BLaER1 treated with 17β-estradiol and CSF1 and Interleukin-3, amounts not matched to agents 10 nM and 100 nM (cell line): ENCODE measurements around the gene ACLY.
"Not testable (repeated sequence)": the region's sequence is repeated elsewhere in the genome, so short reads cannot be mapped to it uniquely, and the experiment has no call there.

Experiments
- H3K27ac ChIP-seq, 11 experiments: shearing (Covaris generic); formaldehyde crosslinking; 2 replicates each; pipeline ENCODE4 v1.8.1; 2022
- H3K27me3 ChIP-seq, 11 experiments: shearing (Covaris generic); formaldehyde crosslinking; 2 replicates each; pipeline ENCODE4 v1.8.1; 2022
- H3K36me3 ChIP-seq, 11 experiments: shearing (Covaris generic); formaldehyde crosslinking; 2 replicates each; pipeline ENCODE4 v1.8.1; 2022
- H3K4me1 ChIP-seq, 10 experiments: shearing (Covaris generic); formaldehyde crosslinking; 2 replicates each; pipeline ENCODE4 v1.8.1; 2022
- H3K4me2 ChIP-seq, 11 experiments: shearing (Covaris generic); formaldehyde crosslinking; 2 replicates each; pipeline ENCODE4 v1.8.1; 2022
- H3K4me3 ChIP-seq, 10 experiments: shearing (Covaris generic); formaldehyde crosslinking; 2 replicates each; pipeline ENCODE4 v1.8.1; 2022
- H3K9ac ChIP-seq, 11 experiments: shearing (Covaris generic); formaldehyde crosslinking; 2 replicates each; pipeline ENCODE4 v1.8.1; 2022
- H3K9me3 ChIP-seq, 11 experiments: shearing (Covaris generic); formaldehyde crosslinking; replicated peaks in 1 of 11; 2 replicates each; pipeline ENCODE4 v1.8.1; 2022
- H4K20me1 ChIP-seq, 11 experiments: shearing (Covaris generic); formaldehyde crosslinking; 2 replicates each; pipeline ENCODE4 v1.8.1; 2022
- Cebpa-rat ChIP-seq, 11 experiments: shearing (Covaris generic); IDR thresholded peaks; 2 replicates each; pipeline ENCODE4 v1.8.1; 2022

Gene ACLY

DNA sequence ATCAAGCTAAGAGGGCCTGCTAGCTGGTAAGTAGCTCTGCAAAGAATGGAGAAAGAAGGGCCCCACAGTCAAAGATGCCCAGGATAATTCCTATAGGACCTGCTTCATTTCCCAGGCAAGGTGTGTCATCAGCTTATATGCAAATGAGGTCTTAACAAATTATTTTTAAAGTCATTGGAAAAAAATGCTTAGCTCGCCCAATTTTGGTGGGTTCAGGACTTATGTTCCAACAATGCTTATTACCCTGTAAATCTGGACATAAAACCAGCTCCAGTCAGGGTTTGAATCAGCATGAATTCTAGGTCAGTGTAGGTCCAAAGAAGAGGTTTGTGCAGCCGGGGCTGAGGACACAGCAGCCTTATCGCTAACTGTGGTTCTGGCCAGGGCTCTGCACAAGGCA is 25.4 kb downstream of the ACLY start:
- Histone ChIP-seq H3K4me3 (no peak overlapping the region), H4K20me1 (peaks cover 0 to 83% (median 62%) of the 10 kb centered on the region in 11 experiments; a peak in 19 of 22 replicates), H3K9me3 (no peaks in the 10 kb centered on the region), H3K9ac (no peak overlapping the region), H3K27me3 (no peaks in the 10 kb centered on the region), H3K4me2 (no peak overlapping the region), H3K27ac (no peak overlapping the region), H3K4me1 (no peaks in the 10 kb centered on the region), H3K36me3 (peaks cover 98 to 100% (median 100%) of the 10 kb centered on the region in 11 experiments)
- TF ChIP-seq Cebpa-rat (IDR thresholded peaks at IDR 0.05) = no peak

DNA sequence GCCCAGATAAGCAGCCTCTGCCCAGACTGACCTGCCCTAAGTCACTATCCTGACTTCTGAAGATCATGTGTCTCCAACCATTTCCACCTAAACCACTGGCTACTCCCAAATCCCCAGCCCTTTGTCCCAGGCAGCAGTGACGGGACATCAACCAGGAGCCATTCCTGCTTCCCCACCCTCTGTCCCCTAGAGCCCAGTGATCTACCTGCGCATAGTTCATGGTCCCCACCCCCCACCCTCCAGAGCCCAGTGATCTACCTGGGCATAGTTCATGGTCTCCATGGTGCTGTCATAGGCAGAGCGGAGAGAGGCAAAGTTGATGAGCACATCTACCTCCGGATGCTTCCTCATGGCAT is 26.8 kb downstream of the ACLY start:
- Histone ChIP-seq H3K4me1 (no peaks in the 10 kb centered on the region), H3K27me3 (no peaks in the 10 kb centered on the region), H3K9me3 (no peaks in the 10 kb centered on the region), H4K20me1 (peaks cover 0 to 83% (median 61%) of the 10 kb centered on the region in 11 experiments; a peak in 19 of 22 replicates), H3K36me3 (peaks cover 98 to 100% (median 100%) of the 10 kb centered on the region in 11 experiments), H3K9ac (no peak overlapping the region), H3K27ac (no peak overlapping the region), H3K4me3 (no peak overlapping the region), H3K4me2 (no peak overlapping the region)
- no peak for TF ChIP-seq Cebpa-rat (IDR thresholded peaks at IDR 0.05)

DNA sequence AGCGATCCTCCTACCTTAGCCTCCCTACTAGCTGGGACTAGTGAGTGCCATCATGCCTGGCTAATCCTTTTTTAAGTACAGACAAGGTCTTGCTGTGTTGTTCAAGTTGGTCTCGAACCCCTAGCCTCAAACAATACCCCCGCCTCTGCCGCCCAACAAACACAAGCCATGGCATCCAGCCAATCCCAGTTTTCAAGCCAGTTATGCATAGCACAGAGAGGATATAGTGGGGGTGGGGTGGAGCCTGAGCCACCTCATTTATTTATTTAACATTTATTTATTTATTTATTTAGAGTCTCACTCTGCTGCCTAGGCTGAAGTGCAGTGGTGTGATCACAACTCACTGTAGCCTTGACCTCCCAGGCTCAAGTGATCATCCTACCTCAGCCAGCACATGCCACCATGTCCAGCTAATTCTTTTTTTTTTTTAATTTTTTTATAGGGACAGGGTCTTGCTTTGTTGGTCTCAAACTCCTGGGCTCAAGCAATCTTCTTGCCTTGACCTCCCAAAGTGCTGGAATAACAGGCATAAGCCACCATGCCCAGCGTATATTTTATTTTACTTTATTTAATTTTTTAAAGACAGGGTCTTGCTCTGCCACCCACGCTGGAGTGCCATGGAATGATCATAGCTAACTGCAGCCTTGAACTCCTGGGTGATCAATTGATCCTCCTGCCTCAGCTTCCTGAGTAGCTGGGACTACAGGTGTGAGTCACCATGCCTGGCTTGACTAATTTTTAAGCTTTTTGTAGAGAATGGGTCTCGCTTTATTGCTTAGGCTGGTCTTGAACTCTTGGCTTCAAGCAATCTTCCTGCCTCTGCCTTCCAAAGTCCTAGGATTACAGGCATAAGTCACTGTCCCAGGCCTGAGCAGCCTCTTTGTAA is 27.4 kb downstream of the ACLY start:
- TF ChIP-seq Cebpa-rat (IDR thresholded peaks at IDR 0.05) = no peak
- Histone ChIP-seq H3K4me1 (peaks cover 0 to 2% (median 0%) of the 10 kb centered on the region in 10 experiments; a peak in 1 of 20 replicates), H3K27me3 (no peaks in the 10 kb centered on the region), H3K4me2 (no peak overlapping the region), H3K9ac (no peak overlapping the region), H4K20me1 (peaks cover 0 to 83% (median 61%) of the 10 kb centered on the region in 11 experiments; a peak in 18 of 22 replicates), H3K36me3 (peaks cover 98 to 100% (median 100%) of the 10 kb centered on the region in 11 experiments), H3K4me3 (no peak overlapping the region), H3K27ac (no peak overlapping the region), H3K9me3 (no peaks in the 10 kb centered on the region)

DNA sequence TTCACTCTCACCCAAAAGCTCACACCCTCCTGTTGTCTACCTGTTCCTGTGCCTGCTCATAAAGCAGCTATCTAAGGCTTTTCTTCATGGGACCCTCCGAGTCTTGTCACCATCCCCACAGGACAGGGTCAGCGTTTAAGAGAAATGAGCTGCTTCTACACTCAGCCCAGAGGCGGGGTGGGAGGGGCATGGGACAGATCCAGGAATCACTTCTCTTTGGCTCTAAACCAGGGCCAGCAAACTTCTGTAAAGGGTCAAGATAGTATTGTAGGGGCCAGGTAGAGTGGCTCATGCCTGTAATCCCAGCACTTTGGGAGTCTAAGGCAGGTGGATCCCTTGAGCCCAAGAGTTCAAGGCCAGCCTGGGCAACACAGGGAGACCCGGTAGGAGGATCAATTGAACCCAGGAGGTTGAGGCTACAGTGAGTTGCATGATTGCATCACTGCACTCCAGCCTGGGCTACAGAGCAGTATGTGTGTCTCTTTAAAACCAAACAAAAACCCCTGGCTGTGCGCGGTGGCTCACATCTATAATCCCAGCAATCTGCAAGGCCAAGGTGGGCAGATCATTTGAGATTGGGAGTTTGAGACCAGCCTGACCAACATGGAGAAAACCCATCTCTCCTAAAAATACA is 30.3 kb downstream of the ACLY start:
- TF ChIP-seq Cebpa-rat (IDR thresholded peaks at IDR 0.05) = 0 out of 22 replicates have a peak, but pooled peaks of 1 of the 11 experiments have one; percentile 22
- peak overlapping the region in 1 of 11 experiments; percentile 19; a peak in 2 of 22 replicates for H3K9ac ChIP-seq
- no peaks in the 10 kb centered on the region for H3K9me3 ChIP-seq
- peaks cover 0 to 84% (median 49%) of the 10 kb centered on the region in 11 experiments; a peak in 15 of 22 replicates for H4K20me1 ChIP-seq
- no peaks in the 10 kb centered on the region for H3K27me3 ChIP-seq
- no peak overlapping the region for H3K27ac ChIP-seq
- peaks cover 98 to 100% (median 100%) of the 10 kb centered on the region in 11 experiments for H3K36me3 ChIP-seq
- H3K4me1 ChIP-seq = peaks cover 0 to 9% (median 0%) of the 10 kb centered on the region in 10 experiments; a peak in 3 of 20 replicates
- H3K4me2 ChIP-seq = no peak overlapping the region
- no peak overlapping the region for H3K4me3 ChIP-seq

DNA sequence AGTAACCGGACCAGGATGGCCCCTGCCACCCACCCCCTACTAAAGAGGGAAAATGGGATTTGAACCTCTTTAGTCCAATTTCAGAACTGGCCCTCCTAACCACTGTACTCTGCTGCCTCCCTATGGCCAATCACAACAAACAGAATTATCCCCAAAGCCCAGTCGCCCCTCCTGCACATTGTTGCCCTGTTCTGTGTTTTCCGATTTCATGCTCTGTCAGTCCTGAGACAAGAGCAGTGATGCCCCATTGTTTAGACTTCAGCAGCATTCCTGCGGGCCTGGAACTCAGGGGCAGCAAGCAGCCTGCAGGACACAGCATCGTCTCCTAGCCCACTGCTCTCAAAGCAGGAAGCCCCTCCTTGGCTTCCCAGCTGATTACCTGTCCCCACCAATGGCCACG is 33.0 kb downstream of the ACLY start:
- H3K4me3 ChIP-seq = no peak overlapping the region
- H3K27me3 ChIP-seq = no peaks in the 10 kb centered on the region
- peaks cover 97 to 100% (median 100%) of the 10 kb centered on the region in 11 experiments for H3K36me3 ChIP-seq
- H3K4me1 ChIP-seq = peaks cover 0 to 9% (median 0%) of the 10 kb centered on the region in 10 experiments; a peak in 3 of 20 replicates
- H3K9me3 ChIP-seq = no peaks in the 10 kb centered on the region
- 0 out of 22 replicates have a peak overlapping the region, but pooled peaks of 1 of the 11 experiments have one; percentile 10 for H3K9ac ChIP-seq
- TF ChIP-seq Cebpa-rat (IDR thresholded peaks at IDR 0.05) = no peak
- no peak overlapping the region for H3K27ac ChIP-seq
- H3K4me2 ChIP-seq = no peak overlapping the region
- peaks cover 0 to 82% (median 46%) of the 10 kb centered on the region in 11 experiments; a peak in 15 of 22 replicates for H4K20me1 ChIP-seq

DNA sequence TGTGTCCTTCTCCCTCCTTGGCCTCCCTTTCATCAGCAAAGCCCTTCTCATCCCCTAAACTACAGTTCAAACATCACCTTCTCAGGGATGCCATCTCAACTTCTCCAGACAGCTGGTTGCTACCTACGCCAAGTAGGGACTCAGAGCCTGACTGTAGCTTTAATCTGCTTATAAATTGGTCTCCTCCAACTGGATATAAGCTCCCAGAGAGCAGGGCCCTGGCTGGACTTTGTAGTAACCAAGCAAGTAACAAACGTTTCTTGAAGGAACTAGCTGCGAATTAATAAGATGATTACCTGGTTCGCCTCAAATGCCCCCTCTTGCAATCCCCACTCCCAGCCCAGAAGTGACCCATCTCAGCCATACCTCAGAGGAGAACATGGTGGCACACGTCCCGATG is 36.0 kb downstream of the ACLY start:
- Histone ChIP-seq H3K4me1 (peaks cover 0 to 9% (median 0%) of the 10 kb centered on the region in 10 experiments; a peak in 3 of 20 replicates), H3K36me3 (peaks cover 99 to 100% (median 100%) of the 10 kb centered on the region in 11 experiments), H3K27me3 (no peaks in the 10 kb centered on the region), H3K9me3 (peaks cover 0 to 9% (median 0%) of the 10 kb centered on the region in 11 experiments; a peak in 4 of 22 replicates), H3K4me3 (no peak overlapping the region), H3K4me2 (no peak overlapping the region), H3K9ac (no peak overlapping the region), H3K27ac (no peak overlapping the region), H4K20me1 (peaks cover 0 to 81% (median 40%) of the 10 kb centered on the region in 11 experiments; a peak in 15 of 22 replicates)
- TF ChIP-seq Cebpa-rat (IDR thresholded peaks at IDR 0.05) = no peak

DNA sequence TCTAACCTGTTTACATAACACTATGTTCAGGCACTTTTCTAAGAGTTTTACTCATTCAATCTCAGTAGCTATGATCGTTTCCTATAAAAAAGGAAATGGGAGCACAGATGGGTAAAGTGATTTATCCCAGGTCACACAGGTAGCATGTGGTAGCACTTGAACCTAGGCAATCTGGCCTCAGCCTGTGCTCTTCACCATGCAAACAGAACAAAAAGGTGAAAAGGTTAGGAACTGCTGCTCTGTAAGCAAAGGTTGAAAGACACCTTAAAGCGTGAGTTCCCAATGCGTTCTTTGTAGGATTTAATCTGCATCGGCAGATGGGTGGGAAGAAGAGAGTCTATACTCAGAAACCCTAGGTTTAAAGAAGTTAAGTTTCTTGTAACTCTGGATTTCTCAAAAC is 38.6 kb downstream of the ACLY start:
- peaks cover 0 to 12% (median 3%) of the 10 kb centered on the region in 11 experiments; a peak in 6 of 22 replicates for H3K9me3 ChIP-seq
- no peak overlapping the region for H3K27ac ChIP-seq
- H3K9ac ChIP-seq = no peak overlapping the region
- no peaks in the 10 kb centered on the region for H3K4me1 ChIP-seq
- peaks cover 86 to 97% (median 93%) of the 10 kb centered on the region in 11 experiments for H3K36me3 ChIP-seq
- no peak for TF ChIP-seq Cebpa-rat (IDR thresholded peaks at IDR 0.05)
- no peak overlapping the region for H3K4me3 ChIP-seq
- H4K20me1 ChIP-seq = peaks cover 0 to 54% (median 23%) of the 10 kb centered on the region in 11 experiments; a peak in 14 of 22 replicates
- H3K4me2 ChIP-seq = no peak overlapping the region
- H3K27me3 ChIP-seq = no peaks in the 10 kb centered on the region

DNA sequence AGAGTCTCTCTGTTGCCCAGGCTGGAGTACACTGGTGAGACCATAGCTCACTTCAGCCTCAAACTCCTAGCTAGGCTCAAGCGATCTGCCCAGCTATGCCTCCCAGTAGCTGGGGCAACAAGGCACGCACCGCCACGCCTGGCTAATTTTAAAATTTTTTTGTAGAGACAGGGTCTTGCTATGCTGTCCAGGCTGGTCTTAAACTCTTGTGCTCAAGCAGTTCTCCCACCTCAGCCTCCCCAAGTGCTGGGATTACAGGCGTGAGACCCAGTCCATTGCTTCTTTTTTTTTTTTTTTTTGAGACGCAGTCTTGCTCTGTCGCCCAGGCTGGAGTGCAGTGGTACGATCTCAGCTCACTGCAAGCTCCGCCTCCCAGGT is 44.5 kb downstream of the ACLY start:
- Histone ChIP-seq H3K9me3 (peaks cover 0 to 12% (median 3%) of the 10 kb centered on the region in 11 experiments; a peak in 6 of 22 replicates), H3K36me3 (peaks cover 78 to 97% (median 94%) of the 10 kb centered on the region in 11 experiments), H4K20me1 (peaks cover 0 to 30% (median 8%) of the 10 kb centered on the region in 11 experiments; a peak in 9 of 22 replicates)
- not testable (repeated sequence) for H3K9ac ChIP-seq, H3K4me3 ChIP-seq, H3K27ac ChIP-seq, H3K4me1 ChIP-seq, H3K27me3 ChIP-seq, H3K4me2 ChIP-seq
